PC-3 (cell line): ENCODE results near the gene LNX1.

ENCODE experiments used
- CTCF ChIP-seq: fragments of 300-600 bp; sonication (generic); conservative IDR thresholded peaks from 2 replicates; pipeline ENCODE4 v1.5.1; 2017; ENCODE audit warnings: antibody characterized with exemption, low read depth, mild to moderate bottlenecking, low read length
- EZH2 ChIP-seq: fragments of 300-600 bp; sonication (generic); IDR thresholded peaks from one replicate; pipeline ENCODE4 v1.6.1; 2017; ENCODE audit warnings: antibody characterized with exemption, mild to moderate bottlenecking, low read length; ENCODE audit not compliant: unreplicated experiment

GRCh38 chr4:53605783-53606182, 14.5 kb upstream of the LNX1 start:
- TF ChIP-seq CTCF, result no peak
- TF ChIP-seq EZH2, result no peak
